Small intestine (tissue), 7 donors: ENCODE measurements around the gene CYFIP1. TPM values are rescaled to one million over a fixed set of nuclear protein-coding genes. Genes with fewer than 3 reads are reported as not detected.

Experiments
- DNase-seq, 2 donors: peaks; one replicate each; pipeline versions ENCODE4 v3.0.0 to v3.0.0-alpha.2; 2013
- FAIRE-seq: peaks from 2 replicates; lab custom pipeline; 2012; peaks lifted over from hg19 to GRCh38; lab: Jason Lieb, UNC
- H3K27ac ChIP-seq, 3 donors: one replicate each; pipeline ENCODE4 v1.5.1; 2013; ENCODE audit warnings: low read length in 2 of 3, mild to moderate bottlenecking in 2 of 3, control low read depth in 1 of 3, inconsistent platforms in 1 of 3, low read depth in 1 of 3, moderate library complexity in 1 of 3
- H3K27me3 ChIP-seq, 3 donors: one replicate each; pipeline ENCODE4 v1.6.1; 2013; ENCODE audit warnings: low read length in 3 of 3, inconsistent platforms in 1 of 3; ENCODE audit not compliant: control insufficient read depth in 3 of 3, insufficient read depth in 3 of 3
- H3K36me3 ChIP-seq, 3 donors: one replicate each; pipeline ENCODE4 v1.6.1; 2013; ENCODE audit warnings: low read length in 3 of 3, inconsistent platforms in 1 of 3, low read depth in 1 of 3, mild to moderate bottlenecking in 1 of 3, moderate library complexity in 1 of 3; ENCODE audit not compliant: control insufficient read depth in 3 of 3, insufficient read depth in 2 of 3
- H3K4me1 ChIP-seq, 3 donors: one replicate each; pipeline ENCODE4 v1.6.1; 2013; ENCODE audit warnings: low read length in 2 of 3, inconsistent platforms in 1 of 3, low read depth in 1 of 3, mild to moderate bottlenecking in 1 of 3, moderate library complexity in 1 of 3; ENCODE audit not compliant: control insufficient read depth in 3 of 3, insufficient read depth in 2 of 3
- H3K4me3 ChIP-seq, 3 donors: one replicate each; pipeline ENCODE4 v1.5.1; 2013; ENCODE audit warnings: low read length in 3 of 3, control low read depth in 1 of 3, inconsistent platforms in 1 of 3, low read depth in 1 of 3, mild to moderate bottlenecking in 1 of 3, moderate library complexity in 1 of 3
- H3K9me3 ChIP-seq, 2 donors: one replicate each; pipeline ENCODE4 v1.6.1; 2013; ENCODE audit warnings: low read depth in 1 of 2, low read length in 1 of 2; ENCODE audit not compliant: control insufficient read depth in 2 of 2, insufficient read depth in 1 of 2
- WGBS, 3 donors: extraction: QIAGEN DNeasy Blood & Tissue Kit; methylation state at CpG; one replicate each; pipeline ENCODE4 v1.1.7; 2013; 5-methylcytosine and 5-hydroxymethylcytosine counted together
- polyA plus RNA-seq, 4 donors: library from polyadenylated mRNA; stranded (reverse) in 3 of 4; unstranded in 1 of 4; fragments of 200-250 nt in 3 of 4; fragments of 120-200 nt in 1 of 4; gene quantifications; one replicate each; pipeline versions ENCODE4 v1.2.1 to v1.2.3, GENCODE V29; 2013
- donor health status: healthy with polysubstance abuse.
- donor health status: control.
- donor health status: control.
- donor health status: Bipolar disorder and iron deficiency.
- donor health status: healthy.

The CYFIP1 gene
- polyA plus RNA-seq, 4 donors: 35.9 to 93.9 (median 51.8) TPM

- H3K4me1 ChIP-seq: no peaks in the 10 kb centered on the region
- no peak overlapping the region for H3K27ac ChIP-seq
- H3K27me3 ChIP-seq: no peaks in the 10 kb centered on the region
- no peak overlapping the region for H3K4me3 ChIP-seq
- 78 to 89% (median 89%) methylated on average over 2 of the region's 2 CpGs for WGBS, 3 donors
- peaks cover 7 to 33% (median 14%) of the 10 kb centered on the region in 3 donors for H3K36me3 ChIP-seq
- no peak for FAIRE-seq
- no peaks in the 10 kb centered on the region for H3K9me3 ChIP-seq
- DNase-seq: no peak
Measured at GRCh38 chr15:22819651-22820050, 160.5 kb downstream of the CYFIP1 start.

Other genes with a start within 250 kb of the CYFIP1 start
- 10 to 100 TPM in 2 of 4 donors, 1 to 10 TPM in 2; 8.4 to 12.2 (median 9.8) TPM for gene NIPA1, start 193.7 kb downstream of the CYFIP1 start, polyA plus RNA-seq
- gene NIPA2, start 141.7 kb downstream of the CYFIP1 start, polyA plus RNA-seq: 10 to 100 TPM; 15.0 to 40.3 (median 30.5) TPM
- 10 to 100 TPM in 1 of 4 donors, 1 to 10 TPM in 3; 3.0 to 16.6 (median 6.1) TPM for gene TUBGCP5, start 59.2 kb upstream of the CYFIP1 start, polyA plus RNA-seq
- gene GOLGA6L1, start 156.5 kb upstream of the CYFIP1 start, polyA plus RNA-seq: not detected